Mucosa of rectum (tissue), 2 donors: ENCODE data around the gene MORN5.

Experiments
- H3K27ac ChIP-seq, 2 donors: one replicate each; pipeline ENCODE4 v1.7.0; 2013; ENCODE audit warnings: inconsistent platforms in 2 of 2, low read depth in 2 of 2, low read length in 2 of 2
- H3K27me3 ChIP-seq, 2 donors: one replicate each; pipeline ENCODE4 v1.7.0; 2013; ENCODE audit warnings: low read length in 2 of 2; ENCODE audit not compliant: control insufficient read depth in 2 of 2, insufficient read depth in 2 of 2
- H3K36me3 ChIP-seq, 2 donors: one replicate each; pipeline ENCODE4 v1.7.0; 2013; ENCODE audit warnings: low read length in 2 of 2; ENCODE audit not compliant: control insufficient read depth in 2 of 2, insufficient read depth in 2 of 2
- H3K4me1 ChIP-seq, 2 donors: one replicate each; pipeline ENCODE4 v1.7.0; 2013; ENCODE audit warnings: low read length in 2 of 2, mild to moderate bottlenecking in 1 of 2; ENCODE audit not compliant: control insufficient read depth in 2 of 2, insufficient read depth in 2 of 2
- H3K4me3 ChIP-seq, 2 donors: one replicate each; pipeline ENCODE4 v1.7.0; 2013; ENCODE audit warnings: low read length in 2 of 2
- H3K9ac ChIP-seq, 2 donors: one replicate each; pipeline ENCODE4 v1.7.0; 2013; ENCODE audit warnings: low read length in 2 of 2, low read depth in 1 of 2, mild to moderate bottlenecking in 1 of 2
- H3K9me3 ChIP-seq, 2 donors: one replicate each; pipeline ENCODE4 v1.7.0; 2013; ENCODE audit warnings: low read length in 2 of 2; ENCODE audit not compliant: control insufficient read depth in 2 of 2
- donor health status: healthy.
- donor health status: Normal muscosa, but diverticular disease.

The MORN5 gene

DNA sequence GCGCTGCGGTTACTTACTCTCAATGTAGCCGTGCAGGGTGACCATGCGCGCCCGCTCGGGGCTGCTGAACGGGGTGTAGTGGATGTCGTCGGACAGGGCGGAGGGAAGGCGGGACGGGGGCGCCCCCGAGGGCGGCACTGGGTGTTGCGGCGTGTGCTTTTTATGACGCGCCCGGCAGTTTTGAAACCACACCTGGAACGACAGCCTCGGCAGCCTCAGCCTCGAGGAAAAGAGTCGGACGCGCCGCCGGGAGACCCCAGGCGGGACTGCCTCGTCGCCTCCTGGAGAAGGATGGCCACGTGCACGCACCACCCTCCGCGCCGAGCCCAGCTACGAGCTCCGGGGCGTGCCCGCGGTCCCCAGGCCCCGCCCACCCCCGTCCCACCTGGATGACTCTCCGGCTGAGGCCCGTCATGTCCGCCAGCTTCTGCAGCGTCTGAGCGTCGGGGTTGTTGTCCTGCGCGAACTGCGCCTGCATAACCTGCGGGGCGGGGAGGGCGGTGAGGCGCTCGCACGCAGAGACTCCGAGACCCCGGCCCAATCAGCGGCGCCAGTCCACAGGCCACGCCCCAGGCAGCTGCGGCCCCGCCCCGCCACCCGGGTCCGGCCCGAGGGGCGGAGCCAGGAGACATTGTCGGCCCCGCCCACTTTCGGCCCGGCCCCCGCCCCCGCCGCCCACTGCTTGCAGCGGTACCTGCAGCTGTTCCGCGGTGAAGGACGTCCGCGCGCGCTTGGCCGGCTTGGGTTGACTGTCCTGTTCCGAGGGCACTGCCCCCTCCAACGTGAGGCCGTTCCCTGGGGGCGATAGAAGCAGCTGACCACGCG lies 54.1 kb downstream of the MORN5 start:
- Histone ChIP-seq H3K9me3 (no peaks in the 10 kb centered on the region), H3K27me3 (peaks cover 46 to 64% of the 10 kb centered on the region in 2 donors), H3K4me1 (peaks cover 3 to 4% of the 10 kb centered on the region in 2 donors), H3K4me3 (peak overlapping the region; percentile 13 to 30), H3K9ac (no peak overlapping the region), H3K27ac (no peak overlapping the region), H3K36me3 (no peaks in the 10 kb centered on the region)

DNA sequence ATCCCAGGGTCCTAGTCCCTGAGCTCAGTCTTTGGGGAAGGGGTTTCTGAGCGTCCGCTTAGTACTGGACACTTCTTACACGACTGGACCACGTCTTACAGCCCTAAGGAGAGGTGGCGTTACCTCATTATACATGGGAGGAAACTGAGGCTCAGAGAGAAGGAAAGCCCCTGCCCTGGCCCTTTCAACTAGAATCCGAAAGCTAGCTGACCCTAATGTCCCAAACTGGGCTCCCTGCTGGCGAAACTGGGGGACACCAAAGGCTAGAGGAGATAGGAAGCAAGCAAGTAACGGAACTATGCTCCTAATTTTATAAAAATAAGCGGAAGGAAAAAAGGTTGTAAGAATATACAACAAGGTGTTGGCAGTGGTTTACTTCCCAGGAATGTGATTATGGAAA lies 54.8 kb downstream of the MORN5 start:
- Histone ChIP-seq H3K36me3 (no peaks in the 10 kb centered on the region), H3K27me3 (peaks cover 53 to 64% of the 10 kb centered on the region in 2 donors), H3K27ac (no peak overlapping the region)

DNA sequence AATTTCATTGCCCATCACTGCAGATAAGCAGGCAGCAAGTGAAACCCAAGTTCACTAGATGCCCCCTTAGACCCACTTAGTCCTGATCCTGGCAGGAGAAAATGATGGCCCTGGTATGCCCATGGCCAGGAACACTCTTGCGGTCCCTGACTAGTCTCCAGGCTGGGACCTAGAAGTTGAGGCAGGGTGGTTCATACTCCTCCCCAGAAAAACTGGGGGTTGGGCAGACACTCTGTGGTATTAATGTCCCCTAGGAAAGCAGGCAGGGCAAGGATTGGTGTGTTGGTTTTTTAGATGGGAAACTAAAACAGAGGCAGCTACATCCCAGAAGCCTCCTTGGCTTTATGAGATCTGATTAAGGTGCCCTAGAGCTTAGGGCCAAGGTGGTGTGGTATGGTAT lies 56.0 kb downstream of the MORN5 start:
- H3K27ac ChIP-seq = no peak overlapping the region
- peaks cover 3 to 13% of the 10 kb centered on the region in 2 donors for H3K4me1 ChIP-seq
- H3K9ac ChIP-seq = no peak overlapping the region
- H3K27me3 ChIP-seq = peaks cover 65 to 76% of the 10 kb centered on the region in 2 donors
- no peaks in the 10 kb centered on the region for H3K9me3 ChIP-seq
- H3K4me3 ChIP-seq = no peak overlapping the region
- no peaks in the 10 kb centered on the region for H3K36me3 ChIP-seq

More for the DNA sequence above, 54.8 kb downstream of the MORN5 start:
- H3K9ac ChIP-seq = no peak overlapping the region
- H3K9me3 ChIP-seq = no peaks in the 10 kb centered on the region
- no peak overlapping the region for H3K4me3 ChIP-seq
- H3K4me1 ChIP-seq = peaks cover 3 to 7% of the 10 kb centered on the region in 2 donors

DNA sequence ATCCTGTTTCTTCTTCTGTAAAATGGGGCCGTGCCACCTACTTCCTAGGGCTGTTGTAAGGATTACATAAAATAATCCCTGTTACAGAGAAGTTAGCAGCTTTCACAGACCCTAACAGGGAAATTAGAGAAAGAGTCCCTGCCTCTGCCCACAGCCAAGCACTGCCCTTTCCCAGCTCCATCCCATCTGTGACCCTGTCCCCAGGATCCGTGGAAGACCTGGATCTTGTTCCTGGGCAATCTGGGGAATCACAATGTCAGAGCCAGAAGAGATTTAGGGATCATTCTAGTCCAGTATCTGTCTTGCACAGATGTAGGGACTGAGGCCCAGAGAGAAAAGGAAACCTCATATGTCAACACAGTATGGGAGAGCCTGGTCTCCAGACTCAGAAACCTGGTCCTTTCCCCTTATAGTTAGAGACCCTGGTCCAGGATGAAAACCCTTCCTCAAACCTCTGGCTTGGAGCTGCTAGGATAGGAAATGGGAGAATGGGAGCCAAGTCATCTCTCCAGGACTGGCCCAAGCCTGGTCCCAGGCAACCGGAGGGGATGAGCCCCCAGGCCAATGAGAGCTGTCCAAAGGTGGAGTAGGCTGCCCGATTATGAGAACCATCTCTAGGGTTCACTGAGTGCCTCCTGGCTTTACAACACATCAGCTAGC lies 56.6 kb downstream of the MORN5 start:
- Histone ChIP-seq H3K27ac (no peak overlapping the region), H3K9ac (no peak overlapping the region), H3K27me3 (peaks cover 70 to 80% of the 10 kb centered on the region in 2 donors), H3K4me3 (no peak overlapping the region), H3K36me3 (no peaks in the 10 kb centered on the region), H3K9me3 (no peaks in the 10 kb centered on the region), H3K4me1 (peaks cover 3 to 13% of the 10 kb centered on the region in 2 donors)

DNA sequence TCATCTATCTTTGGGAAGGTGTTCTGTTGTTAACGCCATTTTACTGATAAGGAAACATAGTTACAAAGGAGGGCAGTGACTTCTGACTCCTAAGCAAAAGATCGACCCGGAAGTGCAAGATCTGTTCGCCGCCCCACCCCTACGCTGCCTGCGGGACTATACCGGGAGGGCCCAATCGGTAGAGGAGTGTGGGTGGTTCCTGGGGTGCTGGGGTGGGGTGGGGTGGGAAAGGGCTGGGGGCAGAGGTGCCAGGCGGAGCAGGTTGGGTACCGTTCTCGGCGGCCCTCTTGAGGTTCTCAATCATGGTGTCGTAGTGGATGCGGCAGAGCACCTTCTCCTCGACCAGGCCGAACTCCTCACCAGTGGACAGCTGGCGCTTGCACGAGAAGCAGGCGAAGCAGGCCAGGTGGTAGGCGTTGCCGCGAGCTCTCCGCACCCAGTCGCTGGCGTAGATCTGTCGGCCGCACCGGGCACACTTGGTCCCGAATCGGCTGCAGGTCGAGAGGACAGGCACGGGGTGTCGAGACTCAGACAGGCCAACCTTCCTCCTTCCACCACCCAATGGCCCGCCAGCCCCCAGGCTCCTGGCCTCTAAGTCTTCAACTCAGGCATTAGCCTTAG lies 57.2 kb downstream of the MORN5 start:
- peaks cover 3 to 13% of the 10 kb centered on the region in 2 donors for H3K4me1 ChIP-seq
- no peak overlapping the region for H3K27ac ChIP-seq
- no peak overlapping the region for H3K9ac ChIP-seq

DNA sequence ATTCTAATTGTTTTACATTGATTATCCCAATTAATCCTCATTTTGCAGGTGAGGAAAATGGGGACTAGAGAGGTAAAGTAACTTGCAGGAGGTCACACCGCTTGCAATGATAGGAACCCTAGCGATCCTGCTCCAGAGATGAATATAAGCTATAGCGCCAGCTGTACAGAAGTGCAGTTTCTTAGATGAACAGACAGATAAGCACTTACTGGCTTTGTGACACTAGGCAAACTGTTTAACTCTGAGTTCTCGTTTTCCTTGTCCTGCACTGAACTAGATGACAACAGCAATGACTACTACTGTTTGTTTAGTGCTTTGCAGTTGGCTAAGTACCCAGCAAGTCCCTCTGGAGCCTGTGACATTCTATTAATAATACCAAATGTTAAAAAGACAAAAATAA lies 57.9 kb downstream of the MORN5 start:
- Histone ChIP-seq H3K27ac (no peak overlapping the region), H3K27me3 (peaks cover 80% of the 10 kb centered on the region in 2 donors), H3K9me3 (no peaks in the 10 kb centered on the region), H3K36me3 (no peaks in the 10 kb centered on the region), H3K4me1 (peaks cover 3 to 13% of the 10 kb centered on the region in 2 donors), H3K9ac (no peak overlapping the region), H3K4me3 (no peak overlapping the region)

More for the DNA sequence above, 57.2 kb downstream of the MORN5 start:
- no peaks in the 10 kb centered on the region for H3K9me3 ChIP-seq
- no peaks in the 10 kb centered on the region for H3K36me3 ChIP-seq
- no peak overlapping the region for H3K4me3 ChIP-seq
- H3K27me3 ChIP-seq = peaks cover 76 to 79% of the 10 kb centered on the region in 2 donors

DNA sequence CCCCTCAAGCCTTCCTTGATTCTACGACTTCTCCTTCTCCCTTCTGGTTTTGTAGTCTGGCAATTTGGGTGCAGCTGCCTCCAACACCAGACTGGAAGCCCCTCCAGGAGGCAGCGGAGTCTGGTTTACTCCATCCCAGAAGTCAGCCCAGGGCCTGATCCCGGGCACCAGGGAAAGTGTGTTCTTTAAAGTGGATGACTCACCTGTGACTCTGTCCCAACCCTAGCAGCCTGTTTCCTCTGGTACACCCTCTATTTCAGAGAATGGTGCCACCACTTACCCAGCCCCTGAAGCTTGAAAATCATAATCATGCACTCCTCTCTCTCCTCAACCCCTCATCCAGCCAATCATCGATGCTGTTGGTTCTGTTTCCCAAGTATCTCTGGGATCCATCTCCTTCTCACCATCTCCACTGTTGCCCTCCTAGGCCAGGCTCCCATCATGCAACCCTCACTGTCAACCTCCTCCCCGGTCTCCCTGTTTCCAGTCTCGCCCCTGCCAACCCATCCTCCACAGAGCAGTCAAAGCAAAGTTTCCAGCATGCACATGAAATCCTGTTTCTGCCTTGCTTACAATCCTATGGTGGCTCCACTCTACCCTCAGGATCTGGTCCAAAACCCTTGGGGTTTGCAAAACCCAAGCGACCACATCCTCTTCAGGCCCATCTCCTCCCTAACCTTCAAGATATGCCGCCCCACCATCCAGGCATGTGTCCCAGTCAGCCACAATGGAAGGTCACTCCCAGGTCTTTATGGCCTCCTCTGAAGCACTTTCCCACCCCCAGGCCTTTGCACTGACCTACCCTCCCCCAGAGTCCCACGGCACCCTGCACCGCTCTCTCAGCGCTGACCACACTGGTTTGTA lies 58.6 kb downstream of the MORN5 start:
- H3K27me3 ChIP-seq = peaks cover 75 to 76% of the 10 kb centered on the region in 2 donors
- no peak overlapping the region for H3K4me3 ChIP-seq
- H3K9ac ChIP-seq = no peak overlapping the region
- no peak overlapping the region for H3K27ac ChIP-seq
- peaks cover 3 to 11% of the 10 kb centered on the region in 2 donors for H3K4me1 ChIP-seq
- H3K36me3 ChIP-seq = no peaks in the 10 kb centered on the region
- no peaks in the 10 kb centered on the region for H3K9me3 ChIP-seq

DNA sequence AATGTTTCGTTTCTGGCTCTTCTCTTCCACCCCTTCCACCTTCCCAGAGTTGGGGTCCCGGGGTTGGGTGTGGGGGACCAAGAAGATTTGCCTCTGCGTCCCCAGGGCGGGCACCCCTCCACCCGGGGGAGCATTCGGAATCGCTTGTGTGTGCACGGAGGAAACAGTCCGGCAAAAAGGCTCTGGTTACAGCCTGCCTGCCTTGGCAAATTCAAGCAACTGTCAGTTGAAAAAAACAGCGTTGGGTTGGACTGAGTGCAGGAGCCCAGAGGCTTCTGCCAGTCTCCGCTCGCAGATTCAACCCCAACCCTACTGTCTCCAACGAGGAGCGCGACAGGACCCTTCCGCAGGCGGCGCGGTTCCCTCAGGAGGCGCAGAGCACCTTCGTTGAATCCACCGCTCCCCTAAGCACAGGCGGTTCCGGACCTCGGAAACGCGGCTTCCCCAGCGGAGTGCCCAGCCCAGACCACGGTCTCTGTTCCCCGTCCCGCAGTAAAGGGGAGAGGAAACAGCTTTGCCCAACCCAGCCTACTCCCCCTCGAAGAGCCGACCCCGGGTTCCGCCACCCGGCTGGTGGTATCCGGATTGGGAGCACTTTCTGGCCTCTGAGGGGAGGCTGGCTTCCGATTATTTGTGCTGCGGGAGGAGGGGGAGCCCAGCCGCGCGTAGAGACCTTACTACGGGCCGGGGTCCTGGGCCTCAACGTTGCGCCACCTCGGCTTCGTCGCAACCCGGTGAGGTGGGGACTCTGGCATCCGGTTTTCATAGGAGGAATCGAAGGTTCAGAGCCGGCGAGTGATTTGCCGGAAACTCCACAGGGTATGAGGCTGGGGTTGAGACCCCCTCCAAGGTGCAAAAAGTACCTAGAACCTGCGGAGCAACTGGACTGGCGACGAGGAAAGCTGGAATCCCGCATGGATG lies 59.5 kb downstream of the MORN5 start:
- Histone ChIP-seq H3K9ac (no peak overlapping the region), H3K27me3 (peaks cover 71 to 82% of the 10 kb centered on the region in 2 donors)

More for the DNA sequence above, 59.5 kb downstream of the MORN5 start:
- H3K4me3 ChIP-seq = no peak overlapping the region
- H3K4me1 ChIP-seq = peaks cover 2 to 9% of the 10 kb centered on the region in 2 donors
- no peaks in the 10 kb centered on the region for H3K9me3 ChIP-seq
- no peaks in the 10 kb centered on the region for H3K36me3 ChIP-seq
- H3K27ac ChIP-seq = no peak overlapping the region
